Measurements from ENCODE around the gene OR8B3.
"Not testable (repeated sequence)": the region's sequence is repeated elsewhere in the genome, so short reads cannot be mapped to it uniquely, and the experiment has no call there.

Gene OR8B3

GRCh38 chr11:124415356-124415923 is 16.6 kb upstream of the OR8B3 start:
- no peaks in the 10 kb centered on the region for H3K36me3 ChIP-seq (ENCODE audit: insufficient read depth, low read length)
- H3K9ac ChIP-seq (ENCODE audit: low read depth, low read length) = no peak overlapping the region
- H3K4me1 ChIP-seq (ENCODE audit: control insufficient read depth, insufficient read depth, low read length) = no peaks in the 10 kb centered on the region
- no peak overlapping the region for H3K4me3 ChIP-seq (ENCODE audit: low read length)
- no peak overlapping the region for H3K4me2 ChIP-seq (ENCODE audit: low read length)
- peaks cover 19% of the 10 kb centered on the region for H3K27me3 ChIP-seq (ENCODE audit: control insufficient read depth, insufficient read depth, low read length)
- no peaks in the 10 kb centered on the region for H3K9me3 ChIP-seq (replicated peaks; ENCODE audit: low read length)

- no peaks in the 10 kb centered on the region for H3K9me3 ChIP-seq (replicated peaks; ENCODE audit: low read length)
- no peak overlapping the region for H3K4me3 ChIP-seq (ENCODE audit: low read length)
- no peak overlapping the region for H3K4me2 ChIP-seq (ENCODE audit: low read length)
- peaks cover 9% of the 10 kb centered on the region for H3K27me3 ChIP-seq (ENCODE audit: control insufficient read depth, insufficient read depth, low read length)
- peaks cover 4% of the 10 kb centered on the region for H3K4me1 ChIP-seq (ENCODE audit: control insufficient read depth, insufficient read depth, low read length)
- H3K9ac ChIP-seq (ENCODE audit: low read depth, low read length) = no peak overlapping the region
- no peaks in the 10 kb centered on the region for H3K36me3 ChIP-seq (ENCODE audit: insufficient read depth, low read length)
Observed at GRCh38 chr11:124409906-124410305, 11.1 kb upstream of the OR8B3 start.

- Histone ChIP-seq H3K4me3 (ENCODE audit: low read length) (no peak overlapping the region), H3K9ac (ENCODE audit: low read depth, low read length) (no peak overlapping the region), H3K4me1 (ENCODE audit: control insufficient read depth, insufficient read depth, low read length) (peaks cover 6% of the 10 kb centered on the region), H3K27me3 (ENCODE audit: control insufficient read depth, insufficient read depth, low read length) (no peaks in the 10 kb centered on the region), H3K36me3 (ENCODE audit: insufficient read depth, low read length) (no peaks in the 10 kb centered on the region), H3K9me3 (replicated peaks; ENCODE audit: low read length) (no peaks in the 10 kb centered on the region), H3K4me2 (ENCODE audit: low read length) (no peak overlapping the region)
Observed at GRCh38 chr11:124405581-124405980, 6.8 kb upstream of the OR8B3 start.

- H3K4me1 ChIP-seq (ENCODE audit: control insufficient read depth, insufficient read depth, low read length); H3K36me3 ChIP-seq (ENCODE audit: insufficient read depth, low read length); H3K4me3 ChIP-seq (ENCODE audit: low read length); H3K27me3 ChIP-seq (ENCODE audit: control insufficient read depth, insufficient read depth, low read length); H3K9ac ChIP-seq (ENCODE audit: low read depth, low read length); H3K9me3 ChIP-seq (replicated peaks; ENCODE audit: low read length); H3K4me2 ChIP-seq (ENCODE audit: low read length): not testable (repeated sequence)
Observed at GRCh38 chr11:124403186-124403585, 4.4 kb upstream of the OR8B3 start.

- Histone ChIP-seq H3K36me3 (ENCODE audit: insufficient read depth, low read length) (no peaks in the 10 kb centered on the region), H3K4me3 (ENCODE audit: low read length) (no peak overlapping the region), H3K4me2 (ENCODE audit: low read length) (no peak overlapping the region), H3K9ac (ENCODE audit: low read depth, low read length) (no peak overlapping the region), H3K27me3 (ENCODE audit: control insufficient read depth, insufficient read depth, low read length) (no peaks in the 10 kb centered on the region), H3K9me3 (replicated peaks; ENCODE audit: low read length) (no peaks in the 10 kb centered on the region), H3K4me1 (ENCODE audit: control insufficient read depth, insufficient read depth, low read length) (peaks cover 6% of the 10 kb centered on the region)
Observed at GRCh38 chr11:124402326-124402922, 3.6 kb upstream of the OR8B3 start.

- H3K9me3 ChIP-seq (replicated peaks; ENCODE audit: low read length); H3K36me3 ChIP-seq (ENCODE audit: insufficient read depth, low read length); H3K9ac ChIP-seq (ENCODE audit: low read depth, low read length); H3K4me2 ChIP-seq (ENCODE audit: low read length); H3K4me1 ChIP-seq (ENCODE audit: control insufficient read depth, insufficient read depth, low read length); H3K4me3 ChIP-seq (ENCODE audit: low read length); H3K27me3 ChIP-seq (ENCODE audit: control insufficient read depth, insufficient read depth, low read length): not testable (repeated sequence)
Observed at GRCh38 chr11:124396847-124397246, 2.0 kb downstream of the OR8B3 start.

- H3K9me3 ChIP-seq (replicated peaks; ENCODE audit: low read length) = no peaks in the 10 kb centered on the region
- H3K4me1 ChIP-seq (ENCODE audit: control insufficient read depth, insufficient read depth, low read length) = no peaks in the 10 kb centered on the region
- H3K27me3 ChIP-seq (ENCODE audit: control insufficient read depth, insufficient read depth, low read length) = no peaks in the 10 kb centered on the region
- H3K4me2 ChIP-seq (ENCODE audit: low read length) = no peak overlapping the region
- H3K4me3 ChIP-seq (ENCODE audit: low read length) = no peak overlapping the region
- H3K9ac ChIP-seq (ENCODE audit: low read depth, low read length) = no peak overlapping the region
- no peaks in the 10 kb centered on the region for H3K36me3 ChIP-seq (ENCODE audit: insufficient read depth, low read length)
Observed at GRCh38 chr11:124394408-124394807, 4.4 kb downstream of the OR8B3 start.

- no peaks in the 10 kb centered on the region for H3K27me3 ChIP-seq (ENCODE audit: control insufficient read depth, insufficient read depth, low read length)
- no peak within 1 kb of the TSS for H3K9ac ChIP-seq (ENCODE audit: low read depth, low read length)
- no peaks in the 10 kb centered on the region for H3K4me1 ChIP-seq (ENCODE audit: control insufficient read depth, insufficient read depth, low read length)
- H3K4me2 ChIP-seq (ENCODE audit: low read length) = no peak within 1 kb of the TSS
- no peaks in the 10 kb centered on the region for H3K9me3 ChIP-seq (replicated peaks; ENCODE audit: low read length)
- no peak within 1 kb of the TSS for H3K4me3 ChIP-seq (ENCODE audit: low read length)
- no peaks in the 10 kb centered on the region for H3K36me3 ChIP-seq (ENCODE audit: insufficient read depth, low read length)
Observed at GRCh38 chr11:124384399-124384798, 14.4 kb downstream of the OR8B3 start, which contains the start of gene OR8B2. Gene OR8B2 (minus strand): TSS chr11:124384499. CDS start chr11:124383343, 1,156 bp downstream.

- not testable (repeated sequence) for H3K4me2 ChIP-seq (ENCODE audit: low read length); H3K4me3 ChIP-seq (ENCODE audit: low read length); H3K4me1 ChIP-seq (ENCODE audit: control insufficient read depth, insufficient read depth, low read length); H3K9me3 ChIP-seq (replicated peaks; ENCODE audit: low read length); H3K27me3 ChIP-seq (ENCODE audit: control insufficient read depth, insufficient read depth, low read length); H3K36me3 ChIP-seq (ENCODE audit: insufficient read depth, low read length); H3K9ac ChIP-seq (ENCODE audit: low read depth, low read length)
Observed at GRCh38 chr11:124382857-124383256, 16.0 kb downstream of the OR8B3 start.

GRCh38 chr11:124380585-124380984 is 18.2 kb downstream of the OR8B3 start:
- H3K4me3 ChIP-seq (ENCODE audit: low read length) = no peak overlapping the region
- H3K9ac ChIP-seq (ENCODE audit: low read depth, low read length) = no peak overlapping the region
- H3K9me3 ChIP-seq (replicated peaks; ENCODE audit: low read length) = no peaks in the 10 kb centered on the region
- no peaks in the 10 kb centered on the region for H3K27me3 ChIP-seq (ENCODE audit: control insufficient read depth, insufficient read depth, low read length)
- no peaks in the 10 kb centered on the region for H3K36me3 ChIP-seq (ENCODE audit: insufficient read depth, low read length)
- no peak overlapping the region for H3K4me2 ChIP-seq (ENCODE audit: low read length)
- no peaks in the 10 kb centered on the region for H3K4me1 ChIP-seq (ENCODE audit: control insufficient read depth, insufficient read depth, low read length)

- no peaks in the 10 kb centered on the region for H3K36me3 ChIP-seq (ENCODE audit: insufficient read depth, low read length)
- no peaks in the 10 kb centered on the region for H3K9me3 ChIP-seq (replicated peaks; ENCODE audit: low read length)
- no peaks in the 10 kb centered on the region for H3K4me1 ChIP-seq (ENCODE audit: control insufficient read depth, insufficient read depth, low read length)
- H3K4me3 ChIP-seq (ENCODE audit: low read length) = no peak overlapping the region
- no peak overlapping the region for H3K4me2 ChIP-seq (ENCODE audit: low read length)
- no peak overlapping the region for H3K9ac ChIP-seq (ENCODE audit: low read depth, low read length)
- no peaks in the 10 kb centered on the region for H3K27me3 ChIP-seq (ENCODE audit: control insufficient read depth, insufficient read depth, low read length)
Observed at GRCh38 chr11:124376280-124376679, 22.5 kb downstream of the OR8B3 start.

GRCh38 chr11:124359566-124359965 is 39.3 kb downstream of the OR8B3 start:
- peaks cover 7% of the 10 kb centered on the region for H3K27me3 ChIP-seq (ENCODE audit: control insufficient read depth, insufficient read depth, low read length)
- no peak overlapping the region for H3K9ac ChIP-seq (ENCODE audit: low read depth, low read length)
- H3K4me3 ChIP-seq (ENCODE audit: low read length) = no peak overlapping the region
- no peaks in the 10 kb centered on the region for H3K4me1 ChIP-seq (ENCODE audit: control insufficient read depth, insufficient read depth, low read length)
- no peaks in the 10 kb centered on the region for H3K36me3 ChIP-seq (ENCODE audit: insufficient read depth, low read length)
- no peak overlapping the region for H3K4me2 ChIP-seq (ENCODE audit: low read length)
- no peaks in the 10 kb centered on the region for H3K9me3 ChIP-seq (replicated peaks; ENCODE audit: low read length)

Measured in skeletal muscle satellite cell (primary cell).